ENCODE measurements around the gene SPINK13. TPM values are rescaled to one million over a fixed set of nuclear protein-coding genes. Genes with fewer than 3 reads are reported as not detected.

The SPINK13 gene, protein sequence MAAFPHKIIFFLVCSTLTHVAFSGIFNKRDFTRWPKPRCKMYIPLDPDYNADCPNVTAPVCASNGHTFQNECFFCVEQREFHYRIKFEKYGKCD
- total RNA-seq, result not detected in 2 replicates

DNA sequence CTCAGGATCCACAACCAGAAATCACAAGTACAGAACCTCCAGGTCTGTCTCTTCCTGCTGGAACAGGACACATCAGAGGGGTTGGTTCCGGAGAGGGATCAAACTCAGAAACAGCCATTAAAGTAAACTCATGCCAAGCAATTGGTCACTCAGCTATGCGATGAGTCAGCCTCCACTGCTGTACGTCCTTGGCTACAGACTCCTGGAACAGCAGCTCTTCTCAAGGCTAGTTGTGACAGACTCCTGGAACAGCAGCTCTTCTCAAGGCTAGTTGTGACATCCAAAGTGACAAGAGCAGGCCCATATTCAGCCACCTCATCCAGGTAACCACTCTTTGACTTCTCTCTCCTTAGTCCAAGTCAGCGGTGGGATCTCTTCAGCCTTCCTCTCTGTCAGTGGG, at the start of gene SPINK13:
SPINK13 (plus strand) TSS at position 229 of the 400 bp plus-strand sequence. CDS start 1,279 bp downstream, outside the sequence.
- TF ChIP-seq, protein P1, sequence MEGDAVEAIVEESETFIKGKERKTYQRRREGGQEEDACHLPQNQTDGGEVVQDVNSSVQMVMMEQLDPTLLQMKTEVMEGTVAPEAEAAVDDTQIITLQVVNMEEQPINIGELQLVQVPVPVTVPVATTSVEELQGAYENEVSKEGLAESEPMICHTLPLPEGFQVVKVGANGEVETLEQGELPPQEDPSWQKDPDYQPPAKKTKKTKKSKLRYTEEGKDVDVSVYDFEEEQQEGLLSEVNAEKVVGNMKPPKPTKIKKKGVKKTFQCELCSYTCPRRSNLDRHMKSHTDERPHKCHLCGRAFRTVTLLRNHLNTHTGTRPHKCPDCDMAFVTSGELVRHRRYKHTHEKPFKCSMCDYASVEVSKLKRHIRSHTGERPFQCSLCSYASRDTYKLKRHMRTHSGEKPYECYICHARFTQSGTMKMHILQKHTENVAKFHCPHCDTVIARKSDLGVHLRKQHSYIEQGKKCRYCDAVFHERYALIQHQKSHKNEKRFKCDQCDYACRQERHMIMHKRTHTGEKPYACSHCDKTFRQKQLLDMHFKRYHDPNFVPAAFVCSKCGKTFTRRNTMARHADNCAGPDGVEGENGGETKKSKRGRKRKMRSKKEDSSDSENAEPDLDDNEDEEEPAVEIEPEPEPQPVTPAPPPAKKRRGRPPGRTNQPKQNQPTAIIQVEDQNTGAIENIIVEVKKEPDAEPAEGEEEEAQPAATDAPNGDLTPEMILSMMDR (IDR thresholded peaks at IDR 0.05; ENCODE audit: insufficient read depth, low read length, poor library complexity, severe bottlenecking), result no peak
- H3K4me3 ChIP-seq (ENCODE audit: low read depth, low read length), result no peak within 1 kb of the TSS
- H3K27me3 ChIP-seq (ENCODE audit: control insufficient read depth, insufficient read depth, low read length), result no peaks in the 10 kb centered on the region
- peak; percentile 85 for DNase-seq (ENCODE audit: low read depth)
- H3K36me3 ChIP-seq (ENCODE audit: control insufficient read depth, insufficient read depth, low read length), result no peaks in the 10 kb centered on the region

DNA sequence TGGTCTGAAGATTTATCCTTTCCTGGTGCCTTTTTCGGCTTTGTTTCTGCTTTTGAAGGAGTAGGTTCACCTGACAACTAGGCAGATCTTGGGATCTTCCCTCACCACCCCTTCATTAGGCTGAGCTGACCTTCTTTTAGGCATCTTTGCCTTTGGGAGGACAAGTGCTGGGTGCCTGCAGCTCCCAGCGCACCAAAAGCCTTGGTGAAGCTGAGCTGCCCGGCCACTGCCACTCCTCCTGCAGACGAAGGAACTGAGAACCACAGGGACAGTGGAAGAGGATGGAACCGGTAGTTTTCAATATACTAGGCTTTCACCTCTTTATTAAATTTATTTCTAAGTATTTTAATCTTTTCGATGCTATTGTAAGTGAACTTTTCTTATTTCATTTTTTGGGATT, 47.1 kb upstream of the SPINK13 start:
- no peak for DNase-seq (ENCODE audit: low read depth)
- TF ChIP-seq, protein P1 (IDR thresholded peaks at IDR 0.05; ENCODE audit: insufficient read depth, low read length, poor library complexity, severe bottlenecking), result no peak
- Histone ChIP-seq H3K4me3 (ENCODE audit: low read depth, low read length) (no peak overlapping the region), H3K27me3 (ENCODE audit: control insufficient read depth, insufficient read depth, low read length) (no peaks in the 10 kb centered on the region), H3K36me3 (ENCODE audit: control insufficient read depth, insufficient read depth, low read length) (no peaks in the 10 kb centered on the region)

GRCh38 chr5:148224117-148224742, 44.4 kb upstream of the SPINK13 start:
- Histone ChIP-seq H3K36me3 (ENCODE audit: control insufficient read depth, insufficient read depth, low read length) (no peaks in the 10 kb centered on the region), H3K4me3 (ENCODE audit: low read depth, low read length) (no peak overlapping the region), H3K27me3 (ENCODE audit: control insufficient read depth, insufficient read depth, low read length) (no peaks in the 10 kb centered on the region)
- TF ChIP-seq, protein P1 (IDR thresholded peaks at IDR 0.05; ENCODE audit: insufficient read depth, low read length, poor library complexity, severe bottlenecking), result no peak
- DNase-seq (ENCODE audit: low read depth), result no peak

DNA sequence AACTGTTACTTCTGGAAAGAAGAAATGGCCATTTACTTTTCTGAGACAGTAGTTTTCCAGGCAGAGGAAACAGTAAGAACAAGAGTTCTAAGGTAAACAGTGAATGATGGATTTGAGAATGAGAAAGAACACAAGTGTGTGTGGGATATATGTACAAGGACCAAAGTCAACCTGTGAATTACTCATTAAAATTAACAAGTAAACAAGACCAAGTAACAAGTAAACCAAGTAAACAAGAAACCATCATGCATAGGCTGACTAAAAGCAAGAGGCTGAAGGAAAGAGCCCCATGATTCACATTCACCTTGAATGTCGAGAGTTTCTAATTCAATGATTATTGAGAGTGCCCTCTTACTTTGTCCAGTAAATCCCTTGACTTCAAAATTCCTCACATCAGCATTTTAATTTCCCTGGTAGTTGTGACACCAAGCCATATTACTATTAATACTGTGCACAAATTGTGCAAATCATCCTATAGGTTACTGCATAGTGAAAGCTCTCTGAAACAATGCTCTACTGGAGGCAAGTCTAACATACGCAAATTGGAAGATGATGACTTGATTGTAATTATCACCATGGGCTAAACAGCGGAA, 40.1 kb upstream of the SPINK13 start:
- H3K36me3 ChIP-seq (ENCODE audit: control insufficient read depth, insufficient read depth, low read length), result no peaks in the 10 kb centered on the region
- DNase-seq (ENCODE audit: low read depth), result no peak
- no peak overlapping the region for H3K4me3 ChIP-seq (ENCODE audit: low read depth, low read length)
- TF ChIP-seq, protein P1 (IDR thresholded peaks at IDR 0.05; ENCODE audit: insufficient read depth, low read length, poor library complexity, severe bottlenecking), result no peak
- no peaks in the 10 kb centered on the region for H3K27me3 ChIP-seq (ENCODE audit: control insufficient read depth, insufficient read depth, low read length)

DNA sequence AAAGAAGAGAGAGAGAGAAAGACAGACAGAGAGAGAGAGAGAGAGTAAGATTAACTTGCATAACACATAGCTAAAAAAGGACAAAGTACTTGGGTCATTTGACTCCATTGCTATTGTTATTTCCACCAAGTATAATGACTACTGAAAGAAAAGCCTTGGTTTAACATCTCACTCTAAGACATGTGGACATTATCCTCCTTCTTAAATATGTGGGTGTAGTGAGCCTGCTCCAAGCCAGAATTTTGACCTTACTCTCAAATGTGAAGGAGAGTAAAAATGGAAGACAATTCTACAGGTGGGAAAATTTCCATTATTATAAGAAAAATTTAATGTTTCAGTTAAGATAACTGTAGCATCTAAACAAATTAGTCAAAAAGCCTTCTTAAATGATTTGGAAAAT, 38.8 kb upstream of the SPINK13 start:
- DNase-seq (ENCODE audit: low read depth), result no peak
- H3K4me3 ChIP-seq (ENCODE audit: low read depth, low read length), result no peak overlapping the region
- H3K27me3 ChIP-seq (ENCODE audit: control insufficient read depth, insufficient read depth, low read length), result no peaks in the 10 kb centered on the region
- no peaks in the 10 kb centered on the region for H3K36me3 ChIP-seq (ENCODE audit: control insufficient read depth, insufficient read depth, low read length)
- TF ChIP-seq, protein P1 (IDR thresholded peaks at IDR 0.05; ENCODE audit: insufficient read depth, low read length, poor library complexity, severe bottlenecking), result no peak

All from kidney epithelial cell (primary cell).